ENCODE results near the gene ZMYND8. TPM values are rescaled to one million over a fixed set of nuclear protein-coding genes. Genes with fewer than 3 reads are reported as not detected.

Gene ZMYND8
- total RNA-seq, 3 donors from 2014 or later (not counting 1 experiment from before 2014, with no cell fraction given) = 57.6 to 72.6 (median 69.8) TPM

GRCh38 chr20:47330071-47330470 is 26.4 kb downstream of the ZMYND8 start:
- no peak overlapping the region for H3K27ac ChIP-seq (ENCODE audit: low read length)

GRCh38 chr20:47328129-47328528 is 28.4 kb downstream of the ZMYND8 start:
- Histone ChIP-seq H3K27ac (ENCODE audit: low read length) (no peak overlapping the region), H3K27me3 (ENCODE audit: control insufficient read depth, insufficient read depth, low read length) (no peaks in the 10 kb centered on the region), H3K36me3 (ENCODE audit: control insufficient read depth, insufficient read depth, low read length) (peaks cover 20% of the 10 kb centered on the region), H3K4me3 (ENCODE audit: low read length) (no peak overlapping the region), H3K9me3 (ENCODE audit: control insufficient read depth, insufficient read depth, low read length) (no peaks in the 10 kb centered on the region), H3K4me1 (ENCODE audit: control insufficient read depth, insufficient read depth, low read length) (no peaks in the 10 kb centered on the region)
- DNase-seq (no peak), ATAC-seq (no peak)
- Mint-ChIP-seq H3K4me1 (peaks cover 47 to 59% of the 10 kb centered on the region in 2 donors), H3K4me3 (no peak overlapping the region), H3K36me3 (no peaks in the 10 kb centered on the region), H3K27me3 (ENCODE audit: low read depth in 2 of 2) (no peaks in the 10 kb centered on the region), H3K9me3 (no peaks in the 10 kb centered on the region), H3K27ac (peak overlapping the region; percentile 5 to 29)
- intact Hi-C loops (cut with micrococcal nuclease) = no loop called here
- no peak for TF ChIP-seq CTCF (IDR thresholded peaks at IDR 0.05)
- 100% methylated on average over 1 of the region's 1 CpG for WGBS (ENCODE audit: insufficient coverage)

More at GRCh38 chr20:47330071-47330470, 26.4 kb downstream of the ZMYND8 start:
- Histone ChIP-seq H3K4me3 (ENCODE audit: low read length) (no peak overlapping the region), H3K9me3 (ENCODE audit: control insufficient read depth, insufficient read depth, low read length) (no peaks in the 10 kb centered on the region), H3K4me1 (ENCODE audit: control insufficient read depth, insufficient read depth, low read length) (peaks cover 8% of the 10 kb centered on the region), H3K36me3 (ENCODE audit: control insufficient read depth, insufficient read depth, low read length) (peaks cover 20% of the 10 kb centered on the region), H3K27me3 (ENCODE audit: control insufficient read depth, insufficient read depth, low read length) (no peaks in the 10 kb centered on the region)
- 95% methylated on average over 3 of the region's 3 CpGs for WGBS (ENCODE audit: insufficient coverage)
- ATAC-seq = no peak
- Mint-ChIP-seq H3K27me3 (ENCODE audit: low read depth in 2 of 2) (no peaks in the 10 kb centered on the region), H3K9me3 (no peaks in the 10 kb centered on the region), H3K36me3 (no peaks in the 10 kb centered on the region), H3K4me3 (no peak overlapping the region), H3K27ac (peak overlapping the region in 1 of 2 donors; percentile 9), H3K4me1 (peaks cover 49 to 64% of the 10 kb centered on the region in 2 donors)
- intact Hi-C loops (cut with micrococcal nuclease) = no loop called here
- no peak for DNase-seq
- no peak for TF ChIP-seq CTCF (IDR thresholded peaks at IDR 0.05)

GRCh38 chr20:47327711-47328110 is 28.8 kb downstream of the ZMYND8 start:
- WGBS (ENCODE audit: insufficient coverage) = 98% methylated on average over 5 of the region's 7 CpGs
- H3K4me3 Mint-ChIP-seq = no peak overlapping the region
- no peaks in the 10 kb centered on the region for H3K4me1 ChIP-seq (ENCODE audit: control insufficient read depth, insufficient read depth, low read length)
- H3K27ac Mint-ChIP-seq = peak overlapping the region; percentile 5 to 29
- H3K36me3 ChIP-seq (ENCODE audit: control insufficient read depth, insufficient read depth, low read length) = peaks cover 20% of the 10 kb centered on the region
- DNase-seq (no peak), ATAC-seq (no peak)
- no peaks in the 10 kb centered on the region for H3K27me3 ChIP-seq (ENCODE audit: control insufficient read depth, insufficient read depth, low read length)
- no peak overlapping the region for H3K27ac ChIP-seq (ENCODE audit: low read length)
- H3K4me3 ChIP-seq (ENCODE audit: low read length) = no peak overlapping the region
- H3K36me3 Mint-ChIP-seq = no peaks in the 10 kb centered on the region
- no peak for TF ChIP-seq CTCF (IDR thresholded peaks at IDR 0.05)
- H3K9me3 ChIP-seq (ENCODE audit: control insufficient read depth, insufficient read depth, low read length) = no peaks in the 10 kb centered on the region
- H3K27me3 Mint-ChIP-seq (ENCODE audit: low read depth in 2 of 2) = no peaks in the 10 kb centered on the region
- H3K4me1 Mint-ChIP-seq = peaks cover 45 to 58% of the 10 kb centered on the region in 2 donors
- intact Hi-C loops (cut with micrococcal nuclease) = no loop called here
- H3K9me3 Mint-ChIP-seq = no peaks in the 10 kb centered on the region

GRCh38 chr20:47326658-47327268 is 29.7 kb downstream of the ZMYND8 start:
- WGBS (ENCODE audit: insufficient coverage) = 91% methylated on average over 10 of the region's 10 CpGs
- Histone ChIP-seq H3K4me3 (ENCODE audit: low read length) (no peak overlapping the region), H3K27me3 (ENCODE audit: control insufficient read depth, insufficient read depth, low read length) (no peaks in the 10 kb centered on the region), H3K27ac (ENCODE audit: low read length) (no peak overlapping the region), H3K9me3 (ENCODE audit: control insufficient read depth, insufficient read depth, low read length) (no peaks in the 10 kb centered on the region), H3K4me1 (ENCODE audit: control insufficient read depth, insufficient read depth, low read length) (no peaks in the 10 kb centered on the region), H3K36me3 (ENCODE audit: control insufficient read depth, insufficient read depth, low read length) (peaks cover 16% of the 10 kb centered on the region)
- peak overlapping the region in 1 of 2 donors; percentile 46 for H3K27ac Mint-ChIP-seq
- no peaks in the 10 kb centered on the region for H3K36me3 Mint-ChIP-seq
- no peaks in the 10 kb centered on the region for H3K9me3 Mint-ChIP-seq
- intact Hi-C loops (cut with micrococcal nuclease) = no loop called here
- no peaks in the 10 kb centered on the region for H3K27me3 Mint-ChIP-seq (ENCODE audit: low read depth in 2 of 2)
- no peak for TF ChIP-seq CTCF (IDR thresholded peaks at IDR 0.05)
- ATAC-seq = no peak
- H3K4me1 Mint-ChIP-seq = peaks cover 40 to 51% of the 10 kb centered on the region in 2 donors
- no peak for DNase-seq
- H3K4me3 Mint-ChIP-seq = no peak overlapping the region
